ENCODE measurements around the gene SLC25A25.
"Not testable (repeated sequence)": the region's sequence is repeated elsewhere in the genome, so short reads cannot be mapped to it uniquely, and the experiment has no call there.

The SLC25A25 gene

DNA sequence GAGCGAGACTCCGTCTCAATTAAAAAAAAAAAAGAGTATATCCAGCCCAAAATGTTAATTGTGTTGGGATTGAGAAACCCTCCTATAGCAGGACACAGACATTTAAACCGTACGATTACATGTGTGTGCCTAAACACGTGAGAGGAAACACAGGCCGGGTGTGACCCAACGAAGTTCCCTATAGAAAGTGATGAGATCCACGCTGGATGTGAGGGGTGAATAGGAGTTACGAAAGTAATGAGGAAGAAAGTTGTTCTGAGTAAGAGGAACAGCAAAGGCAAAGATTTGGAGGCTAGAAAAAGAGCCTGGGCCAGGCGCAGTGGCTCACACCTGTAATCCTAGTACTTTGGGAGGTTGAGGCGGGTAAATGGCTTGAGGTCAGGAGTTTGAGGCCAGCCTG, 14.5 kb upstream of the SLC25A25 start:
- no peak for DNase-seq

DNA sequence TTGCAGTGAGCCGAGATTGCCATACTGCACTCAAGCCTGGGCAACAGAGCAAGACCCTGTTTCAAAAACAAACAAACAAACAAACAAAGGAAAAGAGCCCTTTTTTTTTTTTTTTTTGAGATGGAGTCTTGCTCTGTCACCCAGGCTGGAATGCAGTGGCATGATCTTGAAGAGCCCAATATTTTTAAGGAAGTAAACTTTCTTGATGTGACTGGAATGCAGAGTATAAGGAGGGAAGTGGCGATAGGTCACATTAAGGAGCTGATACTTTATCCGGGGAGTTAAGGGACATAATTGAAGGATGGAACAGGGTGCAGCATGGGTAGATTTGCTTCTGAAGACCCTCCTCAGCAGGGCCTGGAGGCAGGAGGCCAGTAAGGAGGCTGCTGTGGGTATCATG, 13.9 kb upstream of the SLC25A25 start:
- no peak for DNase-seq

DNA sequence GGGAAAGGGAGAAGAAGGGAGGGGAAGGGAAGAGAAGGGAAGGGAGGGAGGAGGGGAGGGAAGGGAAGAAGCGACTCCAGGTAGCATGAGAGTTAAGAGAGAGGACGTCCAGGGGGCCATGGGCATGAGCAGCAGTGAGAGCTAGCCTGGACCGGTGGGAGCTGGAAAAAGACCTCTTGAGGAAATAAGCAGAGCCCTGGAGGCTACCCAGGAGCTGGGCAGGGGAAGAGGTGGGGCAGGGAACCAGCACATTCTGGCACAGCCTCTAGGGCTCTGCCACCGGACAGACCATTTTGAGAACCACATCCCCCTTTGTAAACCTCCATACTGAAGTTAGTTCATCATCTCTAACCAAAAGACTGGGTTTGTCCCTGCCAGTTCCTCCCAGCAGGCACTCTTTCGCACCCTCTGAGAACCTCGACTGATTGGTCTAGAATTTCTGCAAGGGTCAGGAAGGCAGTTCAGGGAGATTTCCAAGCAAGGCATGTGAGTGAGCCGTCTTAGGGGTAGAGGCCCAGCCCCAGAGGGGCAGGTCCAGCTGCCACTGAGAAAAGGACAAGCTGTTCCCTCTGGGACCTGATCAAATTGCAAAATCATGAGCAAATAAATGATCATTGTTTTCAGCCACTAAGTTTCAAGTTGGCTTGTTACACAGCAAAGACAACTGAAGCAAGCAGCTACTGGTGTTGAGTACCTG, 12.5 kb upstream of the SLC25A25 start:
- no peak for DNase-seq

DNA sequence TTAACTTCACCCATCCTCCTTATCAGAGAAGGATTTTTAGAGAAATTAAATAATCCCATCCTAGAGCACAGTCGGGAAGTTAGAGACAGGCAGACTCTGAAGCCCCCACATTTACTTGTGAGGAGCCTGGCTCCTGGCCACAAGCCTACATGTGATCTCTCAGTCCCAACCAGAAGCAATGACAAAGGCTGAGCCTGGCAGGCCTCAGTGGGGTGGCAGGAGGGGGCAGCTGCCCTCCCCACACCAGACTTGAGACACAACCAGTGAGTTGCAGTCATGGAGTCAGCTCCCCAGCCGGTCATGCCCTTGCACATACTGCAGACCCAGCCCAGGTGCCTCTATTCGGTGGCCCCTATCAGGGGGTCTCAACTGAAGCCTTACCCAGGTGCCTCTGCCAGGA, 11.9 kb upstream of the SLC25A25 start:
- no peak for DNase-seq

DNA sequence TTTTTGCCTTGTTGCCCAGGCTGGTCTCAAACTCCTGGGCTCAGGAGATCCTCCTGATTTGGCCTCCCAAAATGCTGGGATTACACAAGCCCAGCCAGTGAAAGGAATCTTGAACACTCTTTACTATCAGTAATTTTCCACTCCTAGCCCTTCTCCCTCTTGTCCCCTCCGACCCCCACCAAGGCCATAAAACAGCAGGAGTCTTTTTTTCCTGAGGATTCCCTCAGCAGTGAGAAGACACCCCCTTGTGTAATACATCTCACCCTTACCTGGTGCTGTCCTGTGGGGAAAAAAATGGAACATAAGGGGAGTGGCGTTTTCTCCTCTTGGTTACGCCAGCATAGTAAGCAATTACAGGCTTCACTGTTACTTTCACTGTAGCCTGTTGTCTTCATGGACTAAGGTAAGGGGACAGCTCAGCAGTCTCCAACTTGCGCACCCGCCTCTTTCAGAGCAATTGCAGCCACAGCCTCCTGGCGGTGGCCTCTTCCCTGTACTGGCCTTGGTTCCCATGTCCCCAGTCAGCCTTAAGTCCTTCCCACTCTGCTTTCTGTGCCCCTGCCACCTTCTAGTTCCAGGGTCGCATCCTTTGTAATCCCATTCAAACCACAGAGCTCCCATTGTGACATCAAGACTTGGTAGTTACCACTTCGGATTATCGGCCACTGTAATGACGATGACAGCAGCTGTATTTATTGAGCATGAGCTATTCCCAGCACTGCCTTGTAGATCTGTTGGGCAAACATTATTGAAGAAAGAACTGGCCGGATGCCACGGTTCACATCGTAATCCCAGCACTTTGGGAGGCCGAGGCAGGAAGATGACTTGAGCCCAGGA, 10.9 kb upstream of the SLC25A25 start:
- DNase-seq, result no peak

DNA sequence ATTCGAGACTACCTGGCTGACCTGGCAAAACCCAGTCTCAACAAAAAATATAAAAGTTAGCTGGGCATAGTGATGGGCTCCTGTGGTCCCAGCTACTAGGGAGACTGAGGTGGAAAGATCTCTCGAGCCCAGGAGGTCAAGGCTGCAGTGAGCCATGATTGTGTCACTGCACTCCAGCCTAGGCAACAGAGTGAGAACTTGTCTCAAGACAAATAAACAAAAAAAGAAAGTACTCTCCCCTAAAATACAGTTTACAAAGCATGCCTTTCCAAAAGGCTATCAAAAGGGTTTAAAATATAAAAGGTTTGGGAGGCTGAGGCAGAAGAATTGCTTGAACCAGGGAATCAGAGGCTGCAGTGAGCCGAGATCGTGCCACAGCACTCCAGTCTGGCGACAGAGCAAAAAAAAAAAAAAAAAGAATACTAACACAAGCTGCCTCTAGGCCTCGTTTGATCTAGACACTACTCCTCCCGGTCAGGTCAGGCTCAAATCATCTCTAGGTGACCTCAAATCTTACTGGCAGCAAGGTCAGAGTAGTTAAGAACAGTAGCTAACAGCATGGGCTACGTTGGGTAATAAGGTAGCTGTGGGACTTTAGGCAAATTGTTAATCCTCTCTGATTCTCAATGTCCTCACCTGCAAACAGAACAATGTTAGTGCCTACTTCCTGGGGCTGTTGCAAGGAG, 10.2 kb upstream of the SLC25A25 start:
- no peak for DNase-seq

DNA sequence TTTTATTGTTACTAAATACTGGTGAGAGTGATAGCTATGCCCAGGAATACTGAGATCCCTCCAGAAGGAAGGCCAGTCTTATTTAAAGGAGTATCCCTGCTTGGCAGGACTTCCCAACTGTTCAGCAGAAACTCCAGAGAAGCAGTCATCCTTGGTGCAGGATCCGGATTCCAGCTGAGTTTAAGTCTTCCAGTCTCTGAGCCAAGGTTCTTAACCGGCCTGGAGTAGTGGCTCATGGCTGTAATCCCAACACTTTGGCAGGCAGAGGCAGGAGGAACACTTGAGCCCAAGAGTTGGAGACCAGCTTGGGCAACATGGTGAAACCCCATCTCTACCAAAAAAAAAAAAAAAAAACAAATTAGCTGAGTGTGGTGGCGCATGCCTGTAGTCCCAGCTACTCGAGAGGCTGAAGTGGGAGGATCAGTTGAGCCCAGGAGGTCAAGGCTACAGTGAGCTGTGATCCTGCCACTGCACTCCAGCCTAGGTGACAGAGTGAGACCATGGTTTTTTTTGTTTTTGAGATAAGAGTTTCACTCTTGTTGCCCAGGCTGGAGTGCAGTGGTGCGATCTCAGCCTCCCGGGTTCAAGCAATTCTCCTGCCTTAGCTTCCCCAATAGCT, 8.6 kb upstream of the SLC25A25 start:
- no peak for DNase-seq

DNA sequence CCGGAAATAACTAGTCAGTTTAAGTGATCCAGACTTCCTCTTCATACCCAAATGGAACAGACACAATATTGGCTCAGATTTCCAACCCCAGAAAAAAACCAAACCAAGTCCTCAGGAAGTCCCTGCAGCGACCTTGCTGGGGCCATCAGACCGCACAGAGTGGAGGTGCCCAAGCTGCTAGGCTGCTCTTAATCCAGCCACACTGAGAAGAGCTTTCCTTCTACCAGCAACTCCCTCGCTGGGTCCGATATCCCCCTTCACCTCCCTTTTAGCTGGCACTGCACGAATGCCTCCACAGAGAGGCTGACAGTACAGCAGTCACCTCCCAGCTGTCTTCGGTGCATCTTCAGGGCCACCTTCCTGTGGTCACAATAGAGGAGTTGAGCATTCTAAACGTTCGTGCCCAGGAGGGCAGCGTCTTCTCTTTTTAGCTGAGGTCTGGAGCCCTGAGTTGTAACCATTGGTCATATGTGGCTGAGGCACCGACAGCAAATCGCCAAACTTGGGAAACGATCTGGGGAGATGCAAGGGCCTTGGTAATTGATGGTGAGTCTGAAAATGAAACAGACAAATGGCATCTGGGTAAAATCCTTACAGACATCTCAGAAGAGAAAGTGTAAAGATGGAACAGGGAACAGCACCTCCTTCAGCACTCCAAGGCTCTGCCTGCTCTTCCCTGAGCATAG, 6.6 kb upstream of the SLC25A25 start:
- DNase-seq, result no peak

DNA sequence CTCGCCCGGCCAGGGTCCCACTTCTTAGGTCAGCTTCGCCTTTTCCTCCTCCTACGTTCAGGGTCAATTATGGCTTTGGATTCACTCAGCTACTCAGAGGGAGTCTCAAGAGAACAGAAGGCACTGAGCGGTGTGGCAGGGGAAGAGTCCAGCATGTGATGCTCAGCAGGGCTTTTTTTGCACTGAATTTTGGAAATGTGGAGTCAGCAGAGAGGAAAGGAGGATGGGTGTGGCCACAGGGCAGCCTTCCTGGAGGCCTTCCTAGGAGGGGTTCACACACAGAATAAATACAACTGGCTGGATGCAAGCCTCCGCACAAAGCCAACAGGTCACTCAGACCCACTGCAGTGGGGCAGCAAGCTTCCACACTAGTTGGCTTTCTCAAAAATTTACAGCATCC, 5.8 kb upstream of the SLC25A25 start:
- no peak for DNase-seq

DNA sequence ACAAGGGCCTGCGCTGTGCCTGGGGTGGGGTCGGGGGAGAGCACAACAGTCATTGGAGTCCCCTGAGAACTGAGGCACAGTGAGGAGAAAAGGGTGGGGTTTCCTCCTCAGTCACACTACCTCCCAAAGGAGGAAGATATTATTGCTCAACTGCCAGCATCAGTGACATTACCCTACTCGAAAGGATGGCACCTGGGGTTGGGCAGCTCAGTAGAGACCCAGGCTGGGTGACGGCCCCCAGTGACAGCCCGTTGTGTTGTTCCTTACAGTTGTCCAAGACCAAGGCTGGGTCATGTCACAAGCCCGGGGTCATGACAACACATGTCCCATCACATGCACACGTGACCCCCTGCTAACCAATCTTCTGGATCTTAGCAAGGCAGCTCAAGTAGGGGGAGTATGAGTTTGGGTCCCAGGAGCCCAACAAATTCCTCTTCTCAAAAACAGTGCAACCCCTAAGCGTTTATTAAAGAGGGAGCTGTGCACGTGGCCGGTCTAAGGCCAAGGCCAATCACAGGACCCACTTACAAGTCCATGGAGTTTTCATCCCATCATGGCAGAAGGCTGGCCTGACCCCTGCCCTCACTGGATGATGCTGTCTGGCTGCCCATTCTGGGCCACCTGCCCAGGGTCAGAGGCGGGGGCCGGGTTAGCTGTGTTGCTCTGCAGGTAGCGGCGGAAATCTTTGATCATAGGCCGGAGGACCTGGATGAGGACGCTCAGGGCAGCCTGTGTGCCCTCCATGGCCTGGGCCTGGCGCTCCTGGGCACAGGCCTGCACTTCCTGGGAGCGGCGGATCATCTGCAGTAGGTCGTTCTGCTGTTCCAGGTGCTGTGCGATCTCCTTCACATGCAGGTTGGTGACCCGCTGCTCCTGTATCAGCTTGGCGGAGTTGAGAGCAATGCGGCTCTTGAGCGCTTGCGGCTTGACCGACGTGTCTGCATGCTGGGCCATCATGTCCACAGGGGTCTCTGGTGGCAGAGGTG, 4.9 kb upstream of the SLC25A25 start:
- DNase-seq, result no peak

DNA sequence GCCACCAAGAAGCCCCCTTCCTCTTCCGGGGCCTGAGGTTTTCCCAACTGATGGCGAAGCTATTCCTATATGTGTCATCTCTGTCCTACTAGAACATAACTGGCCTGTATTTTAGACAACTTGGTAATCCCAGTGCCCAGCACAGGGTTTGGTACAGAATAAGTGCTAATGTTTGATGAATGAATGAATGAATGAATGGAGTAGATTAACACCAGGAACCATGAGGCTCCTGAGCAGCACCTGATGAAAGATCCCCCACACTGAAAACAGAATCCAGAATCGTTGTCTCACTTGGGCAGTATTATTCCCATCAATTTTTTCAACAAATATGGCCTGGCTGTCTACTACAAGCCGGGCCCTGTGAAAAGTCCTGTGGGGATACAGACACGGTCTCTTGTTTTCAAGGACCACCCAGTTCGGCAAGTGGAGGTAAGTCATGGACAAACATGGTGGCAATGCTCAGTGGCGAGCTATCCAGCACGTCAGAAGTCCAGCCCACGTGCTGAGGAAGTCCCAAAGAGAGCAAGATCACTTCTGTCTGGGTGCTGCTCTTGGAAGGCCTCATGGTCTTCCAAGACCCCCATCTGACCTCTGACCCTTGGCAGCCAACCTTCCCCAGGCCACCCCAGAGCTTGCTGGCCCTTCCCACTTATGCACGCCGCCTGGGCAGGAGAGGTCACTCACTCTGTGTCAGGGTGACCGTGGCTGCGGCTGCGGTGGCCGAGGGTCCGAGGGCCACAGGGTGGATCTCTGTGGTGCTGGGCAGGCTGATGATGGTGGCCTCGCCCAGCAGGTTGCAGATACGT, 1.9 kb upstream of the SLC25A25 start:
- DNase-seq, result no peak

DNA sequence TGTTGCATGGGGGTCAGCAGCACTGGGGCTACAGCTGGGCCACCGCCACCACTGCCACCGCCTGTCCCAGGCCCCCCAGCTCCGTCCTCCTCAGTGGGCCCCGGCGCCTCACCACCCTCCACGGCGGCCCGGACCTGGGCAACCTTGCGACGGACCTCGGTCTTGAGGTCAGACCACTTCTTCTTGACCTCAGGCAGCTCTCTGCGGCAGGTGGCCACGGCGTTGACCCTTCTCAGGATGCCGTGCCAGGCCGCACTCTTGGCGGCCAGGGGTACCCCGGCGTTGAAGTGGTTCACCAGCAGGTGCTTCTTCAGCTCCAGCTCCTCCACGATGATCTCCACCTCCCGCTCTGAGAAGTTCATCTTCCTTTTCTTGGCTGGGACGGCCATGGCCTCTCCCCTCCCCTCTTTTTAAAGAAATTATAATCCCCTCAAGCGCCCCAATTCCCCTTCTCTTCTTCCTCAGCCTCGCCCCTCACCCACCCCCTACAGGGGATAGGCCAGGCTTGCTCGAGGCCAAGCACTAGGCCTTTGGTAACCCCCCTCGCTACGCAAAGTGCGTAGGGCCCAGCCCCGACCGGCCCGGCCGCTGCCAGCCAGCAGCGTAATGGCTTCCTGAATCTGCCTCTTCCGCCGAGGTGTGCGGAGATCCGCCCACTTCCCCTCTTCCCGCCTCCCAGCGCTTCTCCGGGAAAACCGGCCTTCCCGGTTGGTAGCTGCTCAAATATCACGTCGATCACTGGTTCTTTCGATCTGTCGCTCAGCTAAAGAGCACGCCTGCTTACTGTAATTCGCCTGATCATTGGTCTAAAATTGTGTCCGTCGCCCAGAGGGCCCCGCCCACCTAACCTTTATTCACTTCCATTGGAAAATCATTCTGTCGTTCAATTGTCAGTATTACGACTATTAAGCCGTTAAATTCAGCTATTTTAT, 1.1 kb upstream of the SLC25A25 start, which contains the start of gene NAIF1:
Gene NAIF1 (minus strand): TSS at position 608 of the 932 bp plus-strand sequence. CDS start 219 bp downstream, at position 389.
- DNase-seq, result peak; percentile 77

DNA sequence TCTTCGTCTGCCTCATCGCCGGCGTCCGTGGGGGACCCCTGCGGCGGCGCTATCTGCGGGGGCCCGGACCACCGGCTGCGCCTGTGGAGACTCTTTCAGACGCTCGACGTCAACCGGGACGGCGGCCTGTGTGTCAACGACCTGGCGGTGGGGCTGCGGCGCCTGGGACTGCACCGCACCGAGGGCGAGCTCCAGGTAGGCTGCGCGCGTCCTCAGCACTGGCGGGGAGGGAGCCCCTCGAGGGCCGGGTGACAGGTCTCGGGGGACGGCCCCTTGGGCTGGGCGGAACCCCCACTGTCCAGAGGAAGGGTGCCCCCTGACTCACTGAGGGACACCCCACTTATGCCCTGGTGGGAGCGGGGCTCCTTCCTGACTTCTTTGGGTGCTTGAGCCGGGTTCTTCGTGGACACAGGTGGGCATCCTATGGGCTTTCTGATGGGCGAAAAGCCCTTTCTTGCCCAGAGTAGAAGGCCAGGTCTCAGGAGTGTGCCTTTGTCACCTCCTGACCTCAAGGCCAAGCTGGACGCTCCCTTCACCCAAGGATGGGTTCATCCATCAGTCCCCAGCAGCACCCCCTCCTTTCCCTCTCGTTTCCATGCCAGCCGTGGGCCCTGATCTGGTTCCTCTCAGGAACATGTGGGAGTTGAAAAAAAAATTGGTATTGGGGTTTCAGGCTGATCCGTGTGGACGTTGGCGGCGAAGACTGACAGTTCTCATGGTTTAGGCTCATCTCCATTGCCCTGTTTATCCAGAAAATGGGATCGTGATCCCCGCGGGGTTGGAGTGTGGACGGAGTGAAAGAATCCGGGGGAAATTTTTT, 564 bp downstream of the SLC25A25 start:
- DNase-seq, result no peak

DNA sequence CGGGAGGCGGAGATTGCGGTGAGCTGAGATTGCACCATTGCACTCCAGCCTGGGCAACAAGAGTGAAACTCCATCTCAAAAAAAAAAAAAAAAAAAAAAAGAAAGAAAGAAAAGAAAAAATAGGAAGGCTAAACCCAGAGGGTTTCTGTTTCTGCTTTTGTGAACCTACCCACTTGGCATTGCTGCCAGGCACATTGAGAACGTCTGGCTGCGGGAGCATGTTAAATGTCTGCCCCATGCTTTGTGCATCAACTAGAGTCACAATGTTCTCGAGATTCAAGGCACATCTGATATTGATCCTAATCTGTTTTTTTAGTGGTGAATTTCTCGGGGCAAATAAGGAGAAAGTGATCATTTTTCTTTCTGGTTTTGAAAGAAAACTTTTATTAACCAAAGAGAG, 2.8 kb downstream of the SLC25A25 start:
- no peak for DNase-seq

DNA sequence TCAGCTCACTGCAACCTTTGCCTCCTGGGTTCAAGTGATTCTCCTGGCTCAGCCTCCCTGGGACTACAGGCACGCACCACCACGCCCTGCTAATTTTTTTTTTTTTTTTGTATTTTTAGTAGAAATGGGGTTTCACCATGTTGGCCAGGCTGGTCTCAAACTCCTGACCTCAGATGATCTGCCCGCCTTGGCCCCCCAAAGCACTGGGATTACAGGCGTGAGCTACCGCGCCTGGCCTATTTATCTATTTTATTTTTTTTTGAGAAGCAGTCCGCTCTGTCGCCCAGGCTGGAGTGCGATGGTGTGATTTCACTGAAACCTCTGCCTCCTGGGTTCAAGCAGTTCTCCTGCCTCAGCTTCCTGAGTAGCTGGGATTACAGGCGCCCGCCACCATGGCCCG, 3.4 kb downstream of the SLC25A25 start:
- DNase-seq, result not testable (repeated sequence)

DNA sequence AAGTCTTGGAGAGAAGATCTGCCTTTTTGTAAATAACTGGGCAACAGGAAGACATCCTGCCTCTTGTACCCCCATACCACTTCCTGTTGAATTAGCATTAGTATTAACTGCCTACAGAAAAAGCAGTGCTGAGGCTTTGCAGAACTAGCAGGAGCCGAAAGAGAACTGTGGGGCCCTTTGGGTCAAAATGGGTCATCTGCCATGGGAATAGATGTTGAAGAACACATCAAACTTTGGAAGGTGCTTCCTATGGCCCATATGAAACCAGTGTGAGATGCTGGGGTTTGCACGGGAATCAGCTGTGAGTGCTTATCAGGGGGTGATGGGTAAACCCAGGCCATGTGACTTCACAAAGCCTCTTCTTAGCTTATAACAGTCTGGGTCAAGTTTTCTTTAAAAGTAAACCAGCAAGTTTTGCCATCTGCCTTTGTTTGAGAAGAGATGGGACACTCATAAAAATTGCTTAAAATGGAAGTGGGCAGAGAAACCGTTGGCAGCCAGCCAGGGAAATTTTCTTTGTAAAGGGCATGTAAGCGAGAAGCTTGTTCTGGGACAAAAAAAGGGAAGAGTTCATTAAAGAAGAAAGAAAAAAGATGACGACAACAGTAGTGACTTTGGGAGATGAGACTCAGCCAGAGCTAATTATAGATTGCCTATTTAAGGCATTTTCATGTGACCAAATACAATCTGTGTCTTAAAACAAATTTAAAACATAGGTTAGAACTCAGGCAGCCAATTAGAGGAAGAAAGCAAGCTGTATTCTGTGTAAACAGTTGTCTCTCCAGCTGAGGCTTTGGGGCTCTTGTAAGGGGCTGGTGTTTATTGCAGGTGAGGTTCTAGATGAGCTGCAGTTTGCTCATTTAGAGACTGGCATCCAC, 4.4 kb downstream of the SLC25A25 start:
- no peak for DNase-seq

DNA sequence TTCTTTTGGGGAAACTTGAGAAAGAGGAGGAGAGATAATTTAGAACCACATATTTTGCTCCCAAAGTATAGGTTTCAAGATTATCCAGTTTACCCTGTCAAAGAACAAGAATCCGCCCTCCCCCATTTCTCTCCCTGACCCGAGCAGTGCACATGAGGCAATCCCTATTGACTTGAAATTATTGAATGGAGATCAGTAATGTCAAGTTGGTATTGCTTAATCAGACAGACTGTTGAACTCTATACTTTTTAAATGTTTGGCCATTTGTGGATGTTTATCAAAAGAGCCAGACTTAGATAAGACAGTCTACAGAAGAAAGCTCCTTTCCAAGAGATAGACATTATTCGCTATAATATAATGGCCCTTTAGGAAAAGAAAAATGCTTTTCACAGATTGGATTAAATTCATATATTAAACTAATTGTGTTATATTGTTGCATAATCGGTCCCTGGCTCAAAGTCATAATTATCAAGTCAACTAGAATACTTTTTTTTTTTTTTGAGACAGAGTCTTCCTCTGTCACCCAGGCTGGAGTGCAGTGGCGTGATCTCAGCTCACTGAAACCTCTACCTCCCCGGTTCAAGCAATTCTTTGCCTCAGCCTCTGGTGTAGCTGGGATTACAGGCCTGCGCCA, 5.3 kb downstream of the SLC25A25 start:
- DNase-seq, result no peak
